ENCODE data around the gene VPS4B. TPM values are rescaled to one million over a fixed set of nuclear protein-coding genes. Genes with fewer than 3 reads are reported as not detected.

The VPS4B gene
- total RNA-seq, 2 donors from 2014 or later = 28.3 to 31.7 TPM

DNA sequence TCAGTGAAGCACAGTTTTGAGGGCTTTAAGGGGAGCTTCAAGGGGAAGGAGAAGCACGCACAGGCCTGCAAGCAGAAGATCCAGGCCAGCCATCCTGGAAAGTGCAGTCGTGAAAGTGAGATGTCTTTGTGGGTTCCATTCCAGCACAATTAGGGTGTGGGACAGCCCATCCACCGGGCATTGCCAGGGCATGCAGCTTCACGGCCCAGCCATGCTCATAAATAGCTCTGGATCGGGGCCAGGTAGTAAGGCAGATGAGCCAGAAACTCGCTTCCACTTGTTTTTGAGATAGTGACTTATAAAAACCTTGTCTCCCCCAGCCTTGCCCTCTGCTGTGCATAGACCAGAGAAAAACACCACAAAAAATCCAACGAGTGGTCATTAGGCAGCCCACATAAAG is 76.2 kb downstream of the VPS4B start:
- H3K27me3 ChIP-seq (replicated peaks; ENCODE audit: insufficient read depth) = no peaks in the 10 kb centered on the region
- H3K4me3 ChIP-seq = no peak overlapping the region
- H3K9me3 ChIP-seq = no peaks in the 10 kb centered on the region
- intact Hi-C loops (cut with DNase I) = no loop called here
- DNase-seq (ENCODE audit: low spot score) = peak; percentile 81
- peak; percentile 38 for TF ChIP-seq POLR2AphosphoS5 (IDR thresholded peaks at IDR 0.05)
- TF ChIP-seq, protein P1, sequence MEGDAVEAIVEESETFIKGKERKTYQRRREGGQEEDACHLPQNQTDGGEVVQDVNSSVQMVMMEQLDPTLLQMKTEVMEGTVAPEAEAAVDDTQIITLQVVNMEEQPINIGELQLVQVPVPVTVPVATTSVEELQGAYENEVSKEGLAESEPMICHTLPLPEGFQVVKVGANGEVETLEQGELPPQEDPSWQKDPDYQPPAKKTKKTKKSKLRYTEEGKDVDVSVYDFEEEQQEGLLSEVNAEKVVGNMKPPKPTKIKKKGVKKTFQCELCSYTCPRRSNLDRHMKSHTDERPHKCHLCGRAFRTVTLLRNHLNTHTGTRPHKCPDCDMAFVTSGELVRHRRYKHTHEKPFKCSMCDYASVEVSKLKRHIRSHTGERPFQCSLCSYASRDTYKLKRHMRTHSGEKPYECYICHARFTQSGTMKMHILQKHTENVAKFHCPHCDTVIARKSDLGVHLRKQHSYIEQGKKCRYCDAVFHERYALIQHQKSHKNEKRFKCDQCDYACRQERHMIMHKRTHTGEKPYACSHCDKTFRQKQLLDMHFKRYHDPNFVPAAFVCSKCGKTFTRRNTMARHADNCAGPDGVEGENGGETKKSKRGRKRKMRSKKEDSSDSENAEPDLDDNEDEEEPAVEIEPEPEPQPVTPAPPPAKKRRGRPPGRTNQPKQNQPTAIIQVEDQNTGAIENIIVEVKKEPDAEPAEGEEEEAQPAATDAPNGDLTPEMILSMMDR (IDR thresholded peaks at IDR 0.05) = no peak
- 12% methylated on average over 7 of the region's 7 CpGs for WGBS
- peak overlapping the region; percentile 4 to 64 for H3K27ac ChIP-seq
- H3K4me1 ChIP-seq (replicated peaks) = no peaks in the 10 kb centered on the region
- H3K36me3 ChIP-seq = peaks cover 0 to 4% of the 10 kb centered on the region in 2 donors

DNA sequence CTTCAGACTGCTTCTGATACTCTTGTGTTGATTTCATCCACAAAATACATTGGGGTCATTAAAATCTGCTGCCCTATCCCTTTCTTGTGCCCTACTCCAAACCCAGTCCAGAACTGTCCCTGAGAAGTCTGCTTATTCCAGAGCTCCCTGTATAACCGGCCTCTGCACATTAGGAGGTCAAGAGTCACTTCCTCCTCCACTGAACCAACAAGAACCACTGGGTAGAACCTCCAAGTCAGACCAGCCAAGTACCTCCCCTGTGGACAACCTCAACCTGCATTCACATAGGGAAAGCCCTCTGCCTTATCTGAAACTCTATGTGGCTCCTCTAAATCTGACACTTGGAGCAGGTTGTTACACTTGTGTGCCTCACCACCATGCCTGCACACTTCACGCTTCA is 77.4 kb downstream of the VPS4B start:
- Histone ChIP-seq H3K36me3 (no peaks in the 10 kb centered on the region), H3K27me3 (replicated peaks; ENCODE audit: insufficient read depth) (no peaks in the 10 kb centered on the region), H3K4me3 (no peak overlapping the region), H3K4me1 (replicated peaks) (no peaks in the 10 kb centered on the region), H3K9me3 (no peaks in the 10 kb centered on the region), H3K27ac (no peak overlapping the region)
- WGBS = 71% methylated on average over 2 of the region's 2 CpGs
- DNase-seq (ENCODE audit: low spot score) = no peak
- intact Hi-C loops (cut with DNase I) = no loop called here
- no peak for TF ChIP-seq POLR2A (IDR thresholded peaks at IDR 0.05)
- no peak for TF ChIP-seq POLR2AphosphoS5 (IDR thresholded peaks at IDR 0.05)
- TF ChIP-seq, protein P1 (IDR thresholded peaks at IDR 0.05) = no peak

DNA sequence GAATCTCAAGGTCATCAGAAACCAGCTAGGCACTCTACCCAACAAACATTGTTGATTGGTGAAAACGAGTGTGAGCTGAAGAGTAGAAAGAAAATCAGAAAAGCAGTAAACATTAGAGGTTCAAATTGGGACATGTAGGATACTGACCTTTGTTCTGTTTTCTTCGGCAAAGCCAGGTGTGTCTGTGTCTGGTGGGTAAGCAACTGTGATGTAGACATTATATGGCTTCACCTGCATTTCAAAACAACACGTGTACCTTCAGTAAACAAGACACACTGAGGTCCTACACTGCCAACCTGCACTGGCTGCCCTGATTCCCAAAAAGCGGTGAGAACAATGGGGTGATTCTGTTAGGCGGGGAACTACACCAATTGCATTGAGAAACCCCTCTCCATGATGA is 78.0 kb downstream of the VPS4B start:
- intact Hi-C loops (cut with DNase I) = no loop called here
- 79% methylated on average over 5 of the region's 5 CpGs for WGBS

GRCh38 chr18:63342206-63342605 is 80.1 kb downstream of the VPS4B start:
- Histone ChIP-seq H3K27ac (no peak overlapping the region), H3K4me1 (replicated peaks) (no peaks in the 10 kb centered on the region), H3K27me3 (replicated peaks; ENCODE audit: insufficient read depth) (no peaks in the 10 kb centered on the region), H3K9me3 (no peaks in the 10 kb centered on the region), H3K36me3 (no peaks in the 10 kb centered on the region), H3K4me3 (no peak overlapping the region)
- intact Hi-C loops (cut with DNase I) = no loop called here
- no peak for TF ChIP-seq POLR2A (IDR thresholded peaks at IDR 0.05)
- TF ChIP-seq, protein P1 (IDR thresholded peaks at IDR 0.05) = peak in 3 of 4 experiments; percentile 15 to 44 (median 43)
- no peak for TF ChIP-seq POLR2AphosphoS5 (IDR thresholded peaks at IDR 0.05)
- 43% methylated on average over 5 of the region's 5 CpGs for WGBS
- DNase-seq (ENCODE audit: low spot score) = no peak

More for the DNA sequence above, 78.0 kb downstream of the VPS4B start:
- Histone ChIP-seq H3K27ac (no peak overlapping the region), H3K4me3 (no peak overlapping the region), H3K27me3 (replicated peaks; ENCODE audit: insufficient read depth) (no peaks in the 10 kb centered on the region), H3K4me1 (replicated peaks) (no peaks in the 10 kb centered on the region), H3K9me3 (no peaks in the 10 kb centered on the region), H3K36me3 (no peaks in the 10 kb centered on the region)
- TF ChIP-seq POLR2AphosphoS5 (IDR thresholded peaks at IDR 0.05) (no peak), POLR2A (IDR thresholded peaks at IDR 0.05) (no peak)
- TF ChIP-seq, protein P1 (IDR thresholded peaks at IDR 0.05) = no peak
- DNase-seq (ENCODE audit: low spot score) = no peak

DNA sequence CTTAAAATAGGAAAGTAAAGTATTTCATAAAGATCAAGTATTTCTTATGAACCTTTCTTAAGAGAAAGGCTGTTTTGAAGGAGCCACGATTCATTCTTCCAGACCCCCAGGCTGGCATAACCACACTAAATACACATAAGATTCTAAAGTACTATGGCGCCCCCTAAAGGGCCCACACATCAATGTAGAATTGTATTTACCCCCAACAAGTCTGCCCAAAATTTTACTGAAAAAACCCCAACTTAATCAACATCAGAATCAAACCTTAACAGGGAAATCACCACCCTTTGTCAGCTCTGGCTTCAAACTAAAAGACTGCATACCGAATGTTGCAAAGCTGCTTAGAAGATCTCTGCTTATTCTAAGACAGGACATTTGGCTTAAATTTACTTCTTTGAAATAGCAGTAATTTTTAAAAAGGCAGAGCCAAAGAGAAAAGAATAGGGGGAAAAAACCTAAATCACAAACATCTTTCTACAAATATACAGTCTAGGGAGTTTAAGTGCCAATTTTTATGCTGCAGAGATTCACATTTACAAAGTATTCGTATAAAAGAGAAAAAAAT is 82.3 kb downstream of the VPS4B start:
- 28% methylated on average over 4 of the region's 4 CpGs for WGBS
- no peaks in the 10 kb centered on the region for H3K4me1 ChIP-seq (replicated peaks)
- H3K36me3 ChIP-seq = no peaks in the 10 kb centered on the region
- DNase-seq (ENCODE audit: low spot score) = no peak
- H3K27ac ChIP-seq = no peak overlapping the region
- H3K27me3 ChIP-seq (replicated peaks; ENCODE audit: insufficient read depth) = no peaks in the 10 kb centered on the region
- TF ChIP-seq POLR2AphosphoS5 (IDR thresholded peaks at IDR 0.05) (no peak), POLR2A (IDR thresholded peaks at IDR 0.05) (no peak)
- TF ChIP-seq, protein P1 (IDR thresholded peaks at IDR 0.05) = peak in 2 of 4 experiments; percentile 28 to 32
- H3K9me3 ChIP-seq = no peaks in the 10 kb centered on the region
- intact Hi-C loops (cut with DNase I) = no loop called here
- H3K4me3 ChIP-seq = no peak overlapping the region

Data from prostate gland (tissue), 2 donors.